Rectal smooth muscle tissue (tissue), 1 donor: ENCODE data around the gene FN1.

ENCODE experiments used
- H3K27ac ChIP-seq: one replicate; pipeline ENCODE4 v1.7.0; 2013; ENCODE audit warnings: low read depth, low read length, inconsistent platforms
- H3K27me3 ChIP-seq: one replicate; pipeline ENCODE4 v1.7.0; 2013; ENCODE audit warnings: low read length; ENCODE audit not compliant: control insufficient read depth, insufficient read depth
- H3K36me3 ChIP-seq: one replicate; pipeline ENCODE4 v1.7.0; 2013; ENCODE audit warnings: low read length; ENCODE audit not compliant: control insufficient read depth, insufficient read depth
- H3K4me1 ChIP-seq: one replicate; pipeline ENCODE4 v1.7.0; 2013; ENCODE audit warnings: low read length; ENCODE audit not compliant: control insufficient read depth, insufficient read depth
- H3K4me3 ChIP-seq: one replicate; pipeline ENCODE4 v1.7.0; 2013; ENCODE audit warnings: low read length
- H3K9ac ChIP-seq: one replicate; pipeline ENCODE4 v1.7.0; 2013; ENCODE audit warnings: low read length

FN1 gene

DNA sequence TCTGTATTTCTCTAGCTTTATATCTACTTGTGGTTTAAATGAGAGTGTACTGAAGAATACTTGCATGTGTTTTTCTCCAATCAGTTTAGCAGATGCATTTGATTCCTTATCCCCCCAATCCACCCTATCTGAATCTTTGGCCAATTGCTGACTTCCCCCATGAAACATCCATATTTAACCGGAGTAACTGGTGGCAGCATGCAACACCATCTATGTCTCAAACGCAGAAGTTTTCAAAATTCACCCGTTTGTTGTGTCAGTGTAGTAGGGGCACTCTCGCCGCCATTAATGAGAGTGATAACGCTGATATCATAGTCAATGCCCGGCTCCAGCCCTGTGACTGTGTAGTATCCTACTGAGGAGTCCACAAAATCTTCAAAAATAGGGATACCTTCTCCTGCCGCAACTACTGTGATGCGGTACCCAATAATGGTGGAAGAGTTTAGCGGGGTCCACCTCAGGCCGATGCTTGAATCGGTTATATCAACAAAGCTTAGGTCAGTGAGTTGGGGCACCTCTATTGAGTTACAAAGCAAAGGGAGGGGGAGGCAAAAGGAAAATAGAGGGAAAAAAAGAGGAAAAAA lies 43.1 kb downstream of the FN1 start:
- Histone ChIP-seq H3K27me3 (no peaks in the 10 kb centered on the region), H3K4me1 (peaks cover 3% of the 10 kb centered on the region), H3K4me3 (no peak overlapping the region), H3K27ac (no peak overlapping the region), H3K36me3 (peaks cover 23% of the 10 kb centered on the region), H3K9ac (no peak overlapping the region)

DNA sequence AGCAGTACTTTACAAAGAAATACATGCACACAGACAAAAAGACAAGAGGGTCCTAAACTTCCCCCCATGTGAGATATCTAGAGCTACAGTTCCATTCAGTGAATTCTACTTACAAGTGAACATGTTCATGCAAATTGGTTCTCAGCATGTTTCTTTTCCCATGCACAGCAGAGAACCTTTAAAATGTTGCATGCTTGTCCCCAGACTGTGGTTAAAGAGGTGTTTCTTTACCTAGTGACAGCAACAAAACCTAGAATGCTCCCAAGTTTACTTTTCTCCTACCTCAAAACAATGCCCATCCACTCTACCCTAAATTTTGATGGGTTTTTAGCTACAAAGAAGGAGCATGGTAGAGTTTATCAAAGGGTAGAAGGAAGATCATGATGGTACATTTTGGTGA lies 43.7 kb downstream of the FN1 start:
- H3K4me3 ChIP-seq: no peak overlapping the region
- H3K36me3 ChIP-seq: peaks cover 21% of the 10 kb centered on the region
- H3K27ac ChIP-seq: no peak overlapping the region
- H3K27me3 ChIP-seq: no peaks in the 10 kb centered on the region
- no peak overlapping the region for H3K9ac ChIP-seq
- H3K4me1 ChIP-seq: no peaks in the 10 kb centered on the region

- H3K36me3 ChIP-seq: peaks cover 24% of the 10 kb centered on the region
Measured at GRCh38 chr2:215391531-215391930, 44.3 kb downstream of the FN1 start.

DNA sequence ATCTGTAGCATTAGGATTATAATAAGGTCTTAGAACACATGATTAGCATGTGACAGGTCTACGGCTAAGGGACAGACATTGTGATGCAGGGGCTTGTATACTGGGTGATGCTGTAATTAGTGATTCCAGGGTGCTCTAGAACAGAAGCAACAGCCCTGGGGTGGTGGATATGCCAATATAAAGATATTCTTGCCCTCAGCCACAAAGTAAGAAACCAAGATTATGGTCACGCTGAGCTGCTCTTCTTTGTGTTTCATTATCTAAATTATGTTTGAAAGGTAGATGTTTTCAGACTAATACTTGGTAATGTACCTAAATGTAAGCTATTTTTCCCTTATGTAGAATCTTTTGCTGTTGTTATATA lies 45.3 kb downstream of the FN1 start:
- Histone ChIP-seq H3K27ac (no peak overlapping the region), H3K27me3 (no peaks in the 10 kb centered on the region), H3K36me3 (peaks cover 24% of the 10 kb centered on the region), H3K4me3 (no peak overlapping the region), H3K9ac (no peak overlapping the region), H3K4me1 (no peaks in the 10 kb centered on the region)

More at GRCh38 chr2:215391531-215391930, 44.3 kb downstream of the FN1 start:
- H3K4me3 ChIP-seq: no peak overlapping the region
- no peak overlapping the region for H3K9ac ChIP-seq
- H3K27me3 ChIP-seq: no peaks in the 10 kb centered on the region
- H3K27ac ChIP-seq: no peak overlapping the region
- H3K4me1 ChIP-seq: no peaks in the 10 kb centered on the region

DNA sequence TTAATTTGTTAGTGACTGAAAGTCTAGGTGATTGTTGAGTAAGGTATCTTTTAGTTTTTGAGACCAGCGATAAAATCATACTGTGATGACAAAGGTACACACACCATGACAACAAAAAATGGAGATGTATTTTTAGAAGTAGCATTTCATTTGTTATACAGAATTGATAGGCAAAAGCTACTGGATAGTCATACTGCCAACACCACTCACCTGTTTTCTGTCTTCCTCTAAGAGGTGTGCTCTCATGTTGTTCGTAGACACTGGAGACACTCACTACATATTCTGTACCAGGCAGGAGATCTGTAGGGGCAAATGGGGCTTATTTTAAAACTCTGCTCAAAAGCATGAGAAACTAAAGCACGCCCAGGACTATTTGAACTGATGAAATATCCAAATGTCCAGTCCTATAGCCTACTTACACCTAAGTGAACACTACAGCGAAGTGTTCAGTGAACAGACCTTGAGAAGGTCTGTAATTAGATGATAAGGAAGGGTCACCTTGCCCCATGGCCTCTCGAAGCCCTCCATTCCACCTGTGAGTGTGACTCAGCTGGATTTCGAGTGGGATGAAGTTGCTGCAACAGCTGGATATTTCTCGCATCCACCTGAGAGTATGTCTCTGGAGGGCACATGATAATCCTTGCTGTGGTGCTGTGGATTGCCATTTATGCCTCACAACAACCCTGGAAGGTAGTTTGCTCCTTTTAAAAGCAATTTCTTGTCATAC lies 47.7 kb downstream of the FN1 start:
- H3K27me3 ChIP-seq: no peaks in the 10 kb centered on the region
- H3K9ac ChIP-seq: no peak overlapping the region
- peaks cover 20% of the 10 kb centered on the region for H3K36me3 ChIP-seq
- H3K4me1 ChIP-seq: no peaks in the 10 kb centered on the region
- H3K27ac ChIP-seq: no peak overlapping the region
- H3K4me3 ChIP-seq: no peak overlapping the region

GRCh38 chr2:215386566-215386965 lies 49.3 kb downstream of the FN1 start:
- no peak overlapping the region for H3K27ac ChIP-seq
- H3K36me3 ChIP-seq: peaks cover 22% of the 10 kb centered on the region
- no peaks in the 10 kb centered on the region for H3K4me1 ChIP-seq
- no peak overlapping the region for H3K4me3 ChIP-seq
- no peak overlapping the region for H3K9ac ChIP-seq
- no peaks in the 10 kb centered on the region for H3K27me3 ChIP-seq

DNA sequence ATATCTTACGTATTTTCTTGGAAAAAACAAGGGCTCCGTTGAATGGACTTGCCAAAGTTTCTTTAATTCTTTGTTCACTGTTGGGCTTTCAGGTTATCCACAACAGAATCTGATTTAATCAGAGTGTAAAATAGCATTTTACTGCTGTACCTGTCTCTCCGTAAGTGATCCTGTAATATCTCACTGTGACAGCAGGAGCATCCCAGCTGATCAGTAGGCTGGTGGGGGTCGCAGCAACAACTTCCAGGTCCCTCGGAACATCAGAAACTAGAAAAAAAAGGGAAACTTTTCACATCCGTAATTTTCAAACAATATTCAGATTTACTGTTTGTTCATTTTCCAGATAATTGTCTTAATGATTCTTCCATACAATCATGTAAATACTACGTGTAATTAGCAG lies 51.2 kb downstream of the FN1 start:
- Histone ChIP-seq H3K27me3 (no peaks in the 10 kb centered on the region), H3K4me3 (no peak overlapping the region), H3K4me1 (no peaks in the 10 kb centered on the region), H3K36me3 (peaks cover 27% of the 10 kb centered on the region), H3K27ac (no peak overlapping the region), H3K9ac (no peak overlapping the region)

GRCh38 chr2:215383652-215384279 lies 52.1 kb downstream of the FN1 start:
- no peak overlapping the region for H3K27ac ChIP-seq
- H3K36me3 ChIP-seq: peaks cover 27% of the 10 kb centered on the region
- H3K9ac ChIP-seq: no peak overlapping the region
- H3K4me3 ChIP-seq: no peak overlapping the region
- no peaks in the 10 kb centered on the region for H3K4me1 ChIP-seq
- H3K27me3 ChIP-seq: no peaks in the 10 kb centered on the region

- Histone ChIP-seq H3K36me3 (peaks cover 32% of the 10 kb centered on the region), H3K9ac (no peak overlapping the region), H3K27ac (no peak overlapping the region), H3K4me1 (no peaks in the 10 kb centered on the region), H3K4me3 (no peak overlapping the region), H3K27me3 (no peaks in the 10 kb centered on the region)
Measured at GRCh38 chr2:215382480-215382879, 53.4 kb downstream of the FN1 start.

DNA sequence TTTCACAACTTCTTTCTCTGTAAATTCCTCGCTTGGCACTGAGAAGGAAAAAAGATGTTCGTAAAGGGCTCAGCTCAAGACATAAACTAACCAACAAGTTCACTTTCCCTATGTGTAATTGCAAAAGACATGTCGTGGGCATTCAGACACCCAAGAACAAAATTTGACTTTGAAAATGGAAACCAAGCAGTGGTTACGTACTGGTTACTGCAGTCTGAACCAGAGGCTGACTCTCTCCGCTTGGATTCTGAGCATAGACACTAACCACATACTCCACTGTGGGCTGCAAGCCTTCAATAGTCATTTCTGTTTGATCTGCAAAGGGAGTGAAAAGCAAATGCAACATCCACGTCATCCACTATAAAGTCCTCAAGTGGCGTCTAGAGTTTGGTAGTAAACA lies 53.9 kb downstream of the FN1 start:
- Histone ChIP-seq H3K4me3 (no peak overlapping the region), H3K27me3 (no peaks in the 10 kb centered on the region), H3K27ac (no peak overlapping the region), H3K36me3 (peaks cover 34% of the 10 kb centered on the region), H3K4me1 (no peaks in the 10 kb centered on the region), H3K9ac (no peak overlapping the region)

DNA sequence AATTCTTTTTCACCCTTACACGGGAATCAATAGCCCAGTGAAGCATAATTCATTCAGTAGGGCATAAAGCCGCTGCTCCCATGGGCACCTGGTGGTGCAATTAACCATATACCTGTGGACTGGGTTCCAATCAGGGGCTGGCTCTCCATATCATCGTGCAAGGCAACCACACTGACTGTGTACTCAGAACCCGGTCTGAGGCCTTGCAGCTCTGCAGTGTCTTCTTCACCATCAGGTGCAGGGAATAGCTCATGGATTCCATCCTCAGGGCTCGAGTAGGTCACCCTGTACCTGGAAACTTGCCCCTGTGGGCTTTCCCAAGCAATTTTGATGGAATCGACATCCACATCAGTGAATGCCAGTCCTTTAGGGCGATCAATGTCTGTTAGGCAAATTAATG lies 55.2 kb downstream of the FN1 start:
- H3K36me3 ChIP-seq: peaks cover 32% of the 10 kb centered on the region

GRCh38 chr2:215379948-215380347 lies 55.9 kb downstream of the FN1 start:
- Histone ChIP-seq H3K9ac (no peak overlapping the region), H3K27me3 (no peaks in the 10 kb centered on the region), H3K36me3 (peaks cover 40% of the 10 kb centered on the region), H3K4me3 (no peak overlapping the region), H3K27ac (no peak overlapping the region), H3K4me1 (no peaks in the 10 kb centered on the region)

More for the DNA sequence above, 55.2 kb downstream of the FN1 start:
- Histone ChIP-seq H3K9ac (no peak overlapping the region), H3K4me3 (no peak overlapping the region), H3K4me1 (no peaks in the 10 kb centered on the region), H3K27ac (no peak overlapping the region), H3K27me3 (no peaks in the 10 kb centered on the region)

DNA sequence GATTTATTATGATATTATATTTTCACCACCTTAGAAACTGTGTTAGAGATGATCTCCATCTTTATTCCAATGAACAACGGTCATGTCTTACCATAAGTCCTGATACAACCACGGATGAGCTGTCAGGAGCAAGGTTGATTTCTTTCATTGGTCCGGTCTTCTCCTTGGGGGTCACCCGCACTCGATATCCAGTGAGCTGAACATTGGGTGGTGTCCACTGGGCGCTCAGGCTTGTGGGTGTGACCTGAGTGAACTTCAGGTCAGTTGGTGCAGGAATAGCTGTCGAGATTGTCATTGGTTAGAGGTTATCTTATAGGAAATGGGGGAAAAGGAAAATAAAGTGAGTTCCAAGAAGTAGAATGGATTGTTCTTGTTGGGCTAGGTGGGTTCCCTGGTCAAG lies 56.8 kb downstream of the FN1 start:
- H3K4me1 ChIP-seq: no peaks in the 10 kb centered on the region
- H3K9ac ChIP-seq: no peak overlapping the region
- H3K27ac ChIP-seq: no peak overlapping the region
- peaks cover 44% of the 10 kb centered on the region for H3K36me3 ChIP-seq
- H3K4me3 ChIP-seq: no peak overlapping the region
- no peaks in the 10 kb centered on the region for H3K27me3 ChIP-seq
